GM18951 (cell line): ENCODE measurements around the gene SHKBP1.

ENCODE experiments used
- POLR2A ChIP-seq: IDR thresholded peaks from 4 replicates; pipeline ENCODE4 v1.6.1; 2011; ENCODE audit warnings: mild to moderate bottlenecking; ENCODE audit not compliant: insufficient read length, insufficient read depth; ENCODE audit errors: extremely low read depth
- in situ Hi-C: fragments of 300-500 bp; cut with MboI; formaldehyde crosslinking; loops from one replicate; pipeline ENCODE4 v1.12.0; 2022; ENCODE audit warnings: low sequenced_read_pairs, mixed read lengths, inconsistent platforms; ENCODE audit not compliant: unreplicated experiment

The SHKBP1 gene

DNA sequence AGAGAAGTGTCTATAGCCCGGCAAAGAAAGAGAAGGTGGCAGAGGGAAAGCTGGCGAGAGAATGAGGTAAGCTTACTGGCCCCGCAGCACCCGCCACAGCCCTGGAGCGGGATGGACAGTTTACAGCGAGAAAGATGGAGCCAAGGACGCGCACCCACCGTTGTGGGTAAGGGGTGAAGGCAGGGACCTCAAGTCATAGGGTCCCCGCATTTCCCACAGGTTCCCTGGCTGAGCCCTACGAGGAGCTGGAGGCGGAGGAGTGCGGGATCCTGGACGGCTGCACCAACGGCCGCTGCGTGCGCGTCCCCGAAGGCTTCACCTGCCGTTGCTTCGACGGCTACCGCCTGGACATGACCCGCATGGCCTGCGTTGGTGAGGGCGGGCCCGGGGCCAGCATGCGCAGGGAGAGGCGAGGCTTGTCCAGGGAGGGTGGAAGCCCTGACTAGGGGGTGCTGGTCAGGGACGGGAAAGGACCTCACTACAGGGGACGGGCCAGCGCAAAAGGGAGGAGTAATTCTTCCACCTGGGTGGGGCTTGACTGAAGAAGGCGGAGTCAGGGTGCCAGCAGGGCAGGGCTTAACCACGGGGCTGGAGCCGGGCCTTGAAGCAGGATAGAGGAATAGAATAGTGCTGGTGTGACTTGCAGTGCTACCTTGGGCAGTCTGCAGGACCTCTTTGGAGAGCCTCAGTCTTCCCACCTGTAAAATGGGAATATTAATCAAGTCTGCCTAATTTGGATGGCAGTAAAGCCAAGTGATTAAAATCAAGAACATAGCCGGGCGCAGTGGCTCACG lies 51.0 kb downstream of the SHKBP1 start:
- in situ Hi-C loops, result no loop called here
- TF ChIP-seq POLR2A, result no peak

DNA sequence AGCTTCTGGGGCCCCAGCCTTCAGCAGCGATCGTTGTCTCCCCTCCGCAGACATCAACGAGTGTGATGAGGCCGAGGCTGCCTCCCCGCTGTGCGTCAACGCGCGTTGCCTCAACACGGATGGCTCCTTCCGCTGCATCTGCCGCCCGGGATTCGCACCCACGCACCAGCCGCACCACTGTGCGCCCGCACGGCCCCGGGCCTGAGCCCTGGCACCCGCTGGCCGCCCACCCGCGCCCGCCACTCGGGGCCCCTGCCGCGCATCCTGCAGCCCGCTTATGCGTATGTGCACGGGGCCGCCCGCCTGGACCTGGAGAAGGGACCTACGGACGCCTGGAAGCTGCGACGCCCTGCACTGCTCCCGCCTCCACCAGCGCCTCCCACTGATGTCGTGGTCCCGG lies 52.7 kb downstream of the SHKBP1 start:
- no peak for TF ChIP-seq POLR2A
- in situ Hi-C loops, result no loop called here

DNA sequence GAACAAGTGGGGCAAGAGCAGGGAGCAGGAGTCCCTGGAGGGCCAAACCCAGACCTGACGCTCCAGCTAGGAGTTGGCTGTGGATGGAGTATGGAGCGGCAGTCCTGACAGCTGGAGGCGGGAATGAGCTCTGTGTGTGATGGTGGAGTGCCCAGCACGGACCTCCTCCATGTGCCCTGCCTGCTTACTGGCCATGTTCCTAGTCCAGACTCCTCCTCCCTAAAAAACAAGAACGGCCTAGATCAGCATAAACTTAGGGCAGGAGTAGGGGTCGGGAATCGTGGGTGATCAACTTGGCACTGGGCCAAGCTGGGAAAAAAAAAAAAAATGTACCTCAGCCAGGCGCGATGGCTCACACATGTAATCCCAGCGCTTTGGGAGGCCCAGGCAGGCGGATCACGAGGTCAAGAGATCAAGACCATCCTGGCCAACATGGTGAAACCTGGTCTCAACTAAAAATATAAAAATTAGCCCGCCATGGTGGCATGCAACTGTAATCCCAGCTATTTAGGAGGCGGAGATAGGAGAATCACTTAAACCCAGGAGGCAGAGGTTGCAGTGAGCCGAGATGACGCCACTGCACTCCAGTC lies 54.0 kb downstream of the SHKBP1 start:
- in situ Hi-C loops, result no loop called here

DNA sequence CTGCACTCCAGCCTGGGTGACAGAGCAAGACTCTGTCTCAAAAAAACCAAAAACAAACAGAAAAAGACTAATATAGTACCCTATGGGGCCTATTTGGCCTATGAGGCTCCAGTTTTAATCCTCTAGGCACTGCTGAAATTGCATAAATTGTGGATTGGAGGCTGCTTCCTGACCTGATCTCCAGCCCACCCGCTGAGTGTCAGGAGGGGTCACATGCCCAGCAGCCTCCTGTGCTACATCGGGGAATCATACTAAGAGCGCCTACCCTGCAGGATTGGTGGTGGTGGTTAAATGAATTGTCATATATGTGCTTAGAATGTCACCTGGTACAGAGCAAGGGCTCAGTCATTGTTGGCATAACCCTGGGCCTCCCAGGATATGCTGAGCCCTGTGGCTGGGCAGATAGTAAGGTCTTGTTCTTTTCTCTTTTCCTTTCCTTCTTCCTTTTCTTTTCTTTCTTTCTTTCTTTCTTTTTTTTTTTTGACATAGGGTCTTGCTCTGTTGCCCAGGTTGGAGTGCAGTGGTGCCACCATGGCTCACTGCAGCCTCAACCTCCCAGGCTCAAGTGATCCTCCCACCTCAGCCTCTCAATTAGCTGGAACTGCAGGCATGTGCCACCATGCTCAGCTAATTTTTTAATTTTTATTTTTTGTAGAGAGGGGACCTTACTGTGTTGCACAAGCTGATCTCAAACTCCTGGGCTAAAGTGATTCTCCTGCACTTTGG lies 55.8 kb downstream of the SHKBP1 start:
- no peak for TF ChIP-seq POLR2A
- in situ Hi-C loops, result no loop called here

More for the DNA sequence above, 54.0 kb downstream of the SHKBP1 start:
- no peak for TF ChIP-seq POLR2A

DNA sequence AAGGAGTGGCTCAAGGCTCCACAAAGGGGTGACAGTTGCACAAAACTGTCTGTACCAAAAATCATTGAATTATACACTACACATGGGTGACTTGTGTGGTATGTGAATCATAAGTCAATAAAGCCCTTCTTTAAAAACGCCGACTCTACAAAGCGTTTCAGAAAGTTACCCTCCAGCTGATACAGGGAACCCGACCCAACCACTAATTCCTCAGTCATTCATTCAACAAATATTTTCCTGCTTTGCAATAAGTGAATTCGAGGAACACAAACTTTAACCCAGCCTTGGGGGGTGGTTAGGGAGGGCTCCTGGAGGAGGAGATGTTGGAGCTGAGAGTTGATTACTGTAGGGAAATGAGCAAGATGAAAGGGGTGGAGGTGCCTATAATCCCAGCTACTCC lies 56.5 kb downstream of the SHKBP1 start:
- no peak for TF ChIP-seq POLR2A

DNA sequence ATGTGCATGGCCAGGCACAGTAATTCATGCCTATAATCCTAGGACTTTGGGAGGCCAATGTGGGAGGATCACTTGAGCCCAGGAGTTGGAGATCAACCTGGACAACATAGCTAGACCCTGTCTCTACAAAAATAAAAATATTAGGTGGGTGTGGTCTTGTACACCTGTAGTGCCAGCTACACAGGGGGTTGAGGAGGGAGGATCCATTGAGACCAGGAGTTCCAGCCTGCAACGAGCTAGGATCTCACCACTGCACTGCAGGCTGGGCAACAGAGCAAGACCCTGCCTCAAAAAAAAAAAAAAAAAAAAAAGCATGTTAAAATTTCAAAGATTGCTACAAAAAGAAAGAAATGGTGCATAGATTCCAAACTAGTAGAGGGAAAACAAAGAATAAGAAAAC lies 61.7 kb downstream of the SHKBP1 start:
- no peak for TF ChIP-seq POLR2A
- in situ Hi-C loops, result no loop called here

More for the DNA sequence above, 56.5 kb downstream of the SHKBP1 start:
- in situ Hi-C loops, result no loop called here

DNA sequence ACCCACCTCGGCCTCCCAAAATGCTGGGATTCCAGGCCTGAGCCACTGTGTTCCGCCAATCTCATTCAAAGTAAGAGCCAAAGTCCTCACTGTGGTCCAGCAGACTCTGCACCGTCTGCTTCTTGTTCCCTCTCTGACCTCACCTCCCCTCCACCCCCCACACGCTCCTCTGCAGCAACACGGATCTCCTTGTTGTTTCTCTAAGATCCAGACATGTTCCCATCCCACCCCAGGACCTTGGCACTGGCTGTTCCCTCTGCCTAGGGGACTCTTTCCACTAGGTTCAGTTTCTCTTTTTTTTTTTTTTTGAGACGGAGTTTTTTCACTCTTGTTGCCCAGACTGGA lies 62.9 kb downstream of the SHKBP1 start:
- in situ Hi-C loops, result no loop called here
- no peak for TF ChIP-seq POLR2A

DNA sequence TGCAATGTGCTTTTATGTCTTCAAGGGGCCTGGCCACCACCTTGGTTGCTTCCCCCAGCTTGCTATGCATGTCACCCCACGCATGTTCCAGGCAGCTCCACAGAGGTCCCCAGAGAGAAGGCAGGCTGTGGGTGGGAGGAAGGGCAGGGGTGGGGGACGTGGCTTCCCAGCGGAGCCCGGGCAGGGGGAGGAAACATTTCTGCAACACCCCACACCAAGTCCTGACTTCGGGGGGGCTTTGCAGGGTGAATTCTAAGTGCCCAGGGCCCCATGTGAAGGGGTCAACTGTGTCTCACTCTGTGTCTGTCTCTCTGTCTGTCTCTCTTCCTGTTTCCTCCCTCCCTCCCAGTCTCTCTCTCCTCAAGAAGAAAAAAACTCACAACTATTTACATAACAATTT lies 64.1 kb downstream of the SHKBP1 start:
- in situ Hi-C loops, result no loop called here
- no peak for TF ChIP-seq POLR2A
